GM23338 (cell line): ENCODE measurements around the gene KRTAP10-1. TPM values are rescaled to one million over a fixed set of nuclear protein-coding genes. Genes with fewer than 3 reads are reported as not detected.

Experiments used
- ATAC-seq: fragments of 200-7000 bp; cut with Tn5 transposase; 3 replicates; pipeline ENCODE4 v1.9.1; 2020
- DNase-seq: peaks from one replicate; pipeline ENCODE4 v3.0.0-alpha.2; 2015; ENCODE audit warnings: low spot score
- H2AFZ ChIP-seq: fragments of 200-600 bp; sonication (generic); 2 replicates; pipeline ENCODE4 v1.8.0; 2016; ENCODE audit warnings: antibody characterized with exemption, mild to moderate bottlenecking, moderate library complexity
- H3F3A ChIP-seq: fragments of 200-600 bp; sonication (generic); replicated peaks from 2 replicates; pipeline ENCODE4 v1.8.0; 2017; ENCODE audit warnings: antibody characterized with exemption, mixed run types, low read depth
- H3K27ac ChIP-seq: fragments of 200-600 bp; sonication (generic); 2 replicates; pipeline ENCODE4 v1.6.1; 2016; ENCODE audit warnings: low read depth
- H3K27me3 ChIP-seq: fragments of 200-600 bp; sonication (generic); 2 replicates; pipeline ENCODE4 v1.8.0; 2016; ENCODE audit warnings: mild to moderate bottlenecking, mixed run types, moderate library complexity; ENCODE audit not compliant: insufficient read depth
- H3K36me3 ChIP-seq: fragments of 200-600 bp; sonication (generic); 2 replicates; pipeline ENCODE4 v1.8.0; 2016; ENCODE audit warnings: mild to moderate bottlenecking; ENCODE audit not compliant: insufficient read depth
- H3K4me1 ChIP-seq: fragments of 200-600 bp; sonication (generic); 2 replicates; pipeline ENCODE4 v1.8.0; 2016; ENCODE audit warnings: mild to moderate bottlenecking, moderate library complexity; ENCODE audit not compliant: insufficient read depth
- H3K4me2 ChIP-seq: fragments of 200-600 bp; sonication (generic); 2 replicates; pipeline ENCODE4 v1.7.1; 2017; ENCODE audit warnings: mixed run types
- H3K4me3 ChIP-seq: fragments of 200-600 bp; sonication (generic); 2 replicates; pipeline ENCODE4 v1.6.1; 2016; ENCODE audit warnings: mixed run types
- H3K79me2 ChIP-seq: fragments of 200-600 bp; sonication (generic); replicated peaks from 2 replicates; pipeline ENCODE4 v1.8.0; 2017; ENCODE audit warnings: mild to moderate bottlenecking; ENCODE audit not compliant: insufficient read depth
- H3K9me2 ChIP-seq: fragments of 200-600 bp; sonication (generic); 2 replicates; pipeline ENCODE4 v1.8.0; 2017; ENCODE audit not compliant: insufficient read depth
- H4K20me1 ChIP-seq: fragments of 200-600 bp; sonication (generic); replicated peaks from 2 replicates; pipeline ENCODE4 v1.8.0; 2017; ENCODE audit warnings: mild to moderate bottlenecking; ENCODE audit not compliant: insufficient read depth
- H3K27ac Mint-ChIP-seq: 2 replicates; pipeline ENCODE4 v1.8.0; 2020; ENCODE audit warnings: inconsistent platforms, mild to moderate bottlenecking, moderate library complexity, mixed read lengths
- H3K27me3 Mint-ChIP-seq: 3 replicates; pipeline ENCODE4 v1.8.0; 2022; ENCODE audit warnings: low read depth, mild to moderate bottlenecking, moderate library complexity, mixed read lengths, inconsistent platforms; ENCODE audit not compliant: insufficient read depth, poor library complexity
- H3K36me3 Mint-ChIP-seq: 3 replicates; pipeline ENCODE4 v1.8.0; 2021; ENCODE audit warnings: low read depth, mild to moderate bottlenecking, inconsistent platforms, moderate library complexity, mixed read lengths
- H3K4me1 Mint-ChIP-seq: 3 replicates; pipeline ENCODE4 v1.8.0; 2020; ENCODE audit warnings: mild to moderate bottlenecking, inconsistent platforms, mixed read lengths
- H3K4me3 Mint-ChIP-seq: 3 replicates; pipeline ENCODE4 v1.8.0; 2021; ENCODE audit warnings: moderate library complexity, mild to moderate bottlenecking, inconsistent platforms, mixed read lengths
- H3K9me3 Mint-ChIP-seq: 3 replicates; pipeline ENCODE4 v1.8.0; 2020; ENCODE audit warnings: moderate library complexity, mild to moderate bottlenecking, inconsistent platforms, mixed read lengths
- CREB1 ChIP-seq: fragments of 250-450 bp; sonication (Bioruptor Pico); IDR thresholded peaks from 2 replicates; pipeline ENCODE4 v1.5.0; 2020; ENCODE audit warnings: low read depth, mild to moderate bottlenecking, moderate library complexity
- CTCF ChIP-seq, 2 experiments: fragments of 200-600 bp in 1 of 2; sonication (generic) in 1 of 2; conservative IDR thresholded peaks; 2 replicates each; pipeline versions ENCODE4 v1.5.1 to v1.6.1; 2016 to 2017; ENCODE audit warnings: antibody characterized with exemption in 2 of 2, low read depth in 2 of 2, mild to moderate bottlenecking in 2 of 2, moderate library complexity in 1 of 2
- EZH2 ChIP-seq: fragments of 200-600 bp; sonication (generic); IDR thresholded peaks from one replicate; pipeline ENCODE4 v1.8.0; 2017; ENCODE audit warnings: antibody characterized with exemption, mild to moderate bottlenecking, low read depth; ENCODE audit not compliant: unreplicated experiment
- EZH2phosphoT487 ChIP-seq: fragments of 200-600 bp; sonication (generic); IDR thresholded peaks from one replicate; pipeline ENCODE4 v1.8.1; 2018; ENCODE audit warnings: antibody characterized with exemption; ENCODE audit not compliant: unreplicated experiment
- JUNB ChIP-seq: IDR thresholded peaks from one replicate; pipeline ENCODE4 v1.6.1; 2016; ENCODE audit warnings: antibody characterized with exemption; ENCODE audit not compliant: unreplicated experiment
- NANOG ChIP-seq: IDR thresholded peaks from 2 replicates; pipeline ENCODE4 v1.6.1; 2016; ENCODE audit warnings: antibody characterized with exemption, borderline replicate concordance
- POLR2AphosphoS5 ChIP-seq: IDR thresholded peaks from 2 replicates; pipeline ENCODE4 v1.6.1; 2016; ENCODE audit warnings: antibody characterized with exemption, low read depth
- REST ChIP-seq: IDR thresholded peaks from one replicate; pipeline ENCODE4 v1.6.1; 2018; ENCODE audit warnings: antibody characterized with exemption; ENCODE audit not compliant: unreplicated experiment
- STAT1 ChIP-seq: IDR thresholded peaks from one replicate; pipeline ENCODE4 v1.6.1; 2016; ENCODE audit warnings: antibody characterized with exemption; ENCODE audit not compliant: unreplicated experiment
- ZNF114 ChIP-seq: fragments of 250-450 bp; sonication (Bioruptor Pico); IDR thresholded peaks from 2 replicates; pipeline ENCODE4 v1.5.0; 2020; ENCODE audit warnings: mild to moderate bottlenecking, moderate library complexity
- ZNF331 ChIP-seq: fragments of 250-450 bp; sonication (Bioruptor Pico); IDR thresholded peaks from 2 replicates; pipeline ENCODE4 v1.5.0; 2020; ENCODE audit warnings: low read depth, mild to moderate bottlenecking, moderate library complexity
- polyA plus RNA-seq: library from polyadenylated mRNA; unstranded; fragments of >200 nt; fragmentation: Nextera tagmentation; extraction: Ambion mirVana; gene quantifications from 2 replicates; pipeline ENCODE4 v1.2.1, GENCODE V29; 2016
- total RNA-seq: library from RNA; depleted of rRNA; stranded (reverse); fragments of >200 nt; shearing (Covaris generic); gene quantifications from 2 replicates; pipeline ENCODE4 v1.2.3, GENCODE V29; 2014
- TF ChIP-seq, protein P1 (sequence below): fragments of 250-450 bp; sonication (Bioruptor Pico); IDR thresholded peaks from 2 replicates; pipeline ENCODE4 v1.5.0; 2020; ENCODE audit warnings: mild to moderate bottlenecking, moderate library complexity
- TF ChIP-seq, protein P2 (sequence below): IDR thresholded peaks from 2 replicates; pipeline ENCODE4 v1.6.1; 2016; ENCODE audit warnings: antibody characterized with exemption

Gene KRTAP10-1
- total and polyA plus RNA-seq, 2 experiments from 2014 or later: not detected

DNA sequence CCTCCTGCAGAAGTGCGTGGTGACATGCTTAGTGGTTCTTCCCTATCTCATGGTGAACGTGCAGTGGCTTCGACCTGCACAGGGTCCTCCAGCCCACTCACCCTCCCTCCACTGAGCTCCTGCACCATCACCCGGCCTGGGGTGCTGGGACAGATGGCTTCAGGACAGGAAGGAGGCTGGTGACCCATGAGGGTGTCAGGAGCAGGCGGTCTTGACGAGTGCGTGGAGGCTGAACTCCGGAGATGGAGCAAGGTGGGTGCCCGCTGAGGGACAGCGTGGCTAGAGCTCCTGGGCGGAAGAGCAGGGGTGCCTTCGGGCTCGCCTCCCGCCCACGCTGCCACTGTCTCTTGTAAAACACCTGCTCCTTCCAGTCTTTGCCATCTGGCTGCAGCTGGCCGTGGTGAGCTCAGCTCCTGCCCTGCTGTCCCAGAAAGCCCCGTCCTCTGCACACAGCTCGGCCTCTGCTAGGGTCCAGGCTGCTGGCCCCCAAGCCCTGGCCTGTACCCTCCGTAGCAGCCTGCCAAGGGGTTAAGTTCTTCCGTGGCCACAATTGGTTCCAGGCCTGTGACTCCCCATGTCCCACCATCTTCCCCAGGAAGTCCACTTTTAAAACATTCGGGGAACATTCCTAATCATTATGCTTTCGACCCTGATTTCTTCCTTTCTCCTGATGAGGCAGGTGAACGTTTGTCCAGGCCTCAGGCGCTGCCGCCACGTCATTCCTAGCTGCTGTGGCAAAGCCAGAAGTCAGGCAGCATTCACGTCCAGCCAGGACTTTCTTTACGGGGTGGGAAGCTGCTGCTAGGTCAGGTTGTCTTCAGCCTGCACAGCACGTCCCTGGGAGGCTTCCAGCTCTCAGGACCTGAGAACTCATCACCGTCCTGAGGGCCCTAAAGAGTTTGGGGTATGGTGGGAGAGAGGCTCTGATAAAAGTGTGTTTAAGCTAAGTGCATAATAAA is 8.1 kb downstream of the KRTAP10-1 start:
- Mint-ChIP-seq H3K27ac (no peak overlapping the region), H3K36me3 (no peaks in the 10 kb centered on the region), H3K9me3 (peaks cover 4% of the 10 kb centered on the region; the same call in 1 of the 3 replicates), H3K27me3 (peaks cover 6% of the 10 kb centered on the region), H3K4me1 (peaks cover 3% of the 10 kb centered on the region; the same call in 2 of the 3 replicates), H3K4me3 (no peak overlapping the region)
- no peak overlapping the region for H3K4me2 ChIP-seq
- H3K4me3 ChIP-seq: no peak overlapping the region
- no peaks in the 10 kb centered on the region for H4K20me1 ChIP-seq
- DNase-seq (no peak), ATAC-seq (no peak)
- no peaks in the 10 kb centered on the region for H3K27me3 ChIP-seq
- no peaks in the 10 kb centered on the region for H3K9me2 ChIP-seq
- H2AFZ ChIP-seq: no peak overlapping the region
- no peak overlapping the region for H3K27ac ChIP-seq
- H3K79me2 ChIP-seq: no peaks in the 10 kb centered on the region
- no peaks in the 10 kb centered on the region for H3K36me3 ChIP-seq
- no peaks in the 10 kb centered on the region for H3K4me1 ChIP-seq
- no peaks in the 10 kb centered on the region for H3F3A ChIP-seq
- no peak for TF ChIP-seq EZH2
- no peak for TF ChIP-seq CREB1 (CRISPR knock-in tag)
- TF ChIP-seq, protein P1, sequence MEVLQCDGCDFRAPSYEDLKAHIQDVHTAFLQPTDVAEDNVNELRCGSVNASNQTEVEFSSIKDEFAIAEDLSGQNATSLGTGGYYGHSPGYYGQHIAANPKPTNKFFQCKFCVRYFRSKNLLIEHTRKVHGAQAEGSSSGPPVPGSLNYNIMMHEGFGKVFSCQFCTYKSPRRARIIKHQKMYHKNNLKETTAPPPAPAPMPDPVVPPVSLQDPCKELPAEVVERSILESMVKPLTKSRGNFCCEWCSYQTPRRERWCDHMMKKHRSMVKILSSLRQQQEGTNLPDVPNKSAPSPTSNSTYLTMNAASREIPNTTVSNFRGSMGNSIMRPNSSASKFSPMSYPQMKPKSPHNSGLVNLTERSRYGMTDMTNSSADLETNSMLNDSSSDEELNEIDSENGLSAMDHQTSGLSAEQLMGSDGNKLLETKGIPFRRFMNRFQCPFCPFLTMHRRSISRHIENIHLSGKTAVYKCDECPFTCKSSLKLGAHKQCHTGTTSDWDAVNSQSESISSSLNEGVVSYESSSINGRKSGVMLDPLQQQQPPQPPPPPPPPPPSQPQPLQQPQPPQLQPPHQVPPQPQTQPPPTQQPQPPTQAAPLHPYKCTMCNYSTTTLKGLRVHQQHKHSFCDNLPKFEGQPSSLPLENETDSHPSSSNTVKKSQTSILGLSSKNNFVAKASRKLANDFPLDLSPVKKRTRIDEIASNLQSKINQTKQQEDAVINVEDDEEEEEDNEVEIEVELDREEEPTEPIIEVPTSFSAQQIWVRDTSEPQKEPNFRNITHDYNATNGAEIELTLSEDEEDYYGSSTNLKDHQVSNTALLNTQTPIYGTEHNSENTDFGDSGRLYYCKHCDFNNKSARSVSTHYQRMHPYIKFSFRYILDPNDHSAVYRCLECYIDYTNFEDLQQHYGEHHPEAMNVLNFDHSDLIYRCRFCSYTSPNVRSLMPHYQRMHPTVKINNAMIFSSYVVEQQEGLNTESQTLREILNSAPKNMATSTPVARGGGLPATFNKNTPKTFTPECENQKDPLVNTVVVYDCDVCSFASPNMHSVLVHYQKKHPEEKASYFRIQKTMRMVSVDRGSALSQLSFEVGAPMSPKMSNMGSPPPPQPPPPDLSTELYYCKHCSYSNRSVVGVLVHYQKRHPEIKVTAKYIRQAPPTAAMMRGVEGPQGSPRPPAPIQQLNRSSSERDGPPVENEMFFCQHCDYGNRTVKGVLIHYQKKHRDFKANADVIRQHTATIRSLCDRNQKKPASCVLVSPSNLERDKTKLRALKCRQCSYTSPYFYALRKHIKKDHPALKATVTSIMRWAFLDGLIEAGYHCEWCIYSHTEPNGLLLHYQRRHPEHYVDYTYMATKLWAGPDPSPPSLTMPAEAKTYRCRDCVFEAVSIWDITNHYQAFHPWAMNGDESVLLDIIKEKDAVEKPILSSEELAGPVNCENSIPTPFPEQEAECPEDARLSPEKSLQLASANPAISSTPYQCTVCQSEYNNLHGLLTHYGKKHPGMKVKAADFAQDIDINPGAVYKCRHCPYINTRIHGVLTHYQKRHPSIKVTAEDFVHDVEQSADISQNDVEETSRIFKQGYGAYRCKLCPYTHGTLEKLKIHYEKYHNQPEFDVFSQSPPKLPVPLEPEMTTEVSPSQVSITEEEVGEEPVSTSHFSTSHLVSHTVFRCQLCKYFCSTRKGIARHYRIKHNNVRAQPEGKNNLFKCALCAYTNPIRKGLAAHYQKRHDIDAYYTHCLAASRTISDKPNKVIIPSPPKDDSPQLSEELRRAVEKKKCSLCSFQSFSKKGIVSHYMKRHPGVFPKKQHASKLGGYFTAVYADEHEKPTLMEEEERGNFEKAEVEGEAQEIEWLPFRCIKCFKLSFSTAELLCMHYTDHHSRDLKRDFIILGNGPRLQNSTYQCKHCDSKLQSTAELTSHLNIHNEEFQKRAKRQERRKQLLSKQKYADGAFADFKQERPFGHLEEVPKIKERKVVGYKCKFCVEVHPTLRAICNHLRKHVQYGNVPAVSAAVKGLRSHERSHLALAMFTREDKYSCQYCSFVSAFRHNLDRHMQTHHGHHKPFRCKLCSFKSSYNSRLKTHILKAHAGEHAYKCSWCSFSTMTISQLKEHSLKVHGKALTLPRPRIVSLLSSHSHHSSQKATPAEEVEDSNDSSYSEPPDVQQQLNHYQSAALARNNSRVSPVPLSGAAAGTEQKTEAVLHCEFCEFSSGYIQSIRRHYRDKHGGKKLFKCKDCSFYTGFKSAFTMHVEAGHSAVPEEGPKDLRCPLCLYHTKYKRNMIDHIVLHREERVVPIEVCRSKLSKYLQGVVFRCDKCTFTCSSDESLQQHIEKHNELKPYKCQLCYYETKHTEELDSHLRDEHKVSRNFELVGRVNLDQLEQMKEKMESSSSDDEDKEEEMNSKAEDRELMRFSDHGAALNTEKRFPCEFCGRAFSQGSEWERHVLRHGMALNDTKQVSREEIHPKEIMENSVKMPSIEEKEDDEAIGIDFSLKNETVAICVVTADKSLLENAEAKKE (CRISPR knock-in tag): no peak
- TF ChIP-seq STAT1: no peak
- TF ChIP-seq JUNB: no peak
- TF ChIP-seq EZH2phosphoT487: no peak
- TF ChIP-seq, protein P2, sequence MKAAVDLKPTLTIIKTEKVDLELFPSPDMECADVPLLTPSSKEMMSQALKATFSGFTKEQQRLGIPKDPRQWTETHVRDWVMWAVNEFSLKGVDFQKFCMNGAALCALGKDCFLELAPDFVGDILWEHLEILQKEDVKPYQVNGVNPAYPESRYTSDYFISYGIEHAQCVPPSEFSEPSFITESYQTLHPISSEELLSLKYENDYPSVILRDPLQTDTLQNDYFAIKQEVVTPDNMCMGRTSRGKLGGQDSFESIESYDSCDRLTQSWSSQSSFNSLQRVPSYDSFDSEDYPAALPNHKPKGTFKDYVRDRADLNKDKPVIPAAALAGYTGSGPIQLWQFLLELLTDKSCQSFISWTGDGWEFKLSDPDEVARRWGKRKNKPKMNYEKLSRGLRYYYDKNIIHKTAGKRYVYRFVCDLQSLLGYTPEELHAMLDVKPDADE: no peak
- no peak for TF ChIP-seq REST
- TF ChIP-seq ZNF331 (CRISPR knock-in tag): no peak
- no peak for TF ChIP-seq NANOG
- no peak for TF ChIP-seq POLR2AphosphoS5
- TF ChIP-seq CTCF (conservative IDR thresholded peaks at IDR 0.05; ENCODE audit: low read depth in 2 of 2): no peak
- TF ChIP-seq ZNF114 (CRISPR knock-in tag): no peak
